ENCODE results near the gene LCN9.

The LCN9 gene

DNA sequence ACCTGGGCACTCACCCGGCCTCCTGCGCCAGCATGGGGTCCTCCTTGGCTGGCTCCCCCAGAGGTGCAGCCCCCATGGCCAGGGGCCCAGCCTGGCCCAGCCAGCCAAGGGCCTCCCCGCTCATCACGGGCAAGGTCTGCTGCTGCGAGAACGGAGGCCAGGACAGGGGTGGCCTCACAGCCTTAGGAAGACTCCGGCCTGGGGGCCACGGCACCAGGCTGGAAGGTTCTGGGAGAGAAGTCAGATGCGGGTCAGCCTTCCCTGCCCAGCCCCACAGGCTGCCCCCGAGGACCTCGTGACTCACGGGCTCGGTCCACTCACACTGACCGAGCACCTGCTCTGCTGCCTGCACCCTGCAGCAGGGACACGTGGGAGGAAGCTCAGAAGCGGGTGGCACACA is 31.9 kb downstream of the LCN9 start:
- ChIA-PET CTCF (interaction anchor here (2.4 kb wide), 1 partner anchor 10 kb away, joined by 9 read pairs; no protein-coding TSS in a partner anchor), POLR2A (no interaction called here)
- DNase-seq (ENCODE audit: extremely low spot score) = no peak
- TF ChIP-seq, protein P1, sequence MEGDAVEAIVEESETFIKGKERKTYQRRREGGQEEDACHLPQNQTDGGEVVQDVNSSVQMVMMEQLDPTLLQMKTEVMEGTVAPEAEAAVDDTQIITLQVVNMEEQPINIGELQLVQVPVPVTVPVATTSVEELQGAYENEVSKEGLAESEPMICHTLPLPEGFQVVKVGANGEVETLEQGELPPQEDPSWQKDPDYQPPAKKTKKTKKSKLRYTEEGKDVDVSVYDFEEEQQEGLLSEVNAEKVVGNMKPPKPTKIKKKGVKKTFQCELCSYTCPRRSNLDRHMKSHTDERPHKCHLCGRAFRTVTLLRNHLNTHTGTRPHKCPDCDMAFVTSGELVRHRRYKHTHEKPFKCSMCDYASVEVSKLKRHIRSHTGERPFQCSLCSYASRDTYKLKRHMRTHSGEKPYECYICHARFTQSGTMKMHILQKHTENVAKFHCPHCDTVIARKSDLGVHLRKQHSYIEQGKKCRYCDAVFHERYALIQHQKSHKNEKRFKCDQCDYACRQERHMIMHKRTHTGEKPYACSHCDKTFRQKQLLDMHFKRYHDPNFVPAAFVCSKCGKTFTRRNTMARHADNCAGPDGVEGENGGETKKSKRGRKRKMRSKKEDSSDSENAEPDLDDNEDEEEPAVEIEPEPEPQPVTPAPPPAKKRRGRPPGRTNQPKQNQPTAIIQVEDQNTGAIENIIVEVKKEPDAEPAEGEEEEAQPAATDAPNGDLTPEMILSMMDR (IDR thresholded peaks at IDR 0.05; ENCODE audit: control extremely low read depth, extremely low read depth, low read depth, missing control alignments) = no peak

DNA sequence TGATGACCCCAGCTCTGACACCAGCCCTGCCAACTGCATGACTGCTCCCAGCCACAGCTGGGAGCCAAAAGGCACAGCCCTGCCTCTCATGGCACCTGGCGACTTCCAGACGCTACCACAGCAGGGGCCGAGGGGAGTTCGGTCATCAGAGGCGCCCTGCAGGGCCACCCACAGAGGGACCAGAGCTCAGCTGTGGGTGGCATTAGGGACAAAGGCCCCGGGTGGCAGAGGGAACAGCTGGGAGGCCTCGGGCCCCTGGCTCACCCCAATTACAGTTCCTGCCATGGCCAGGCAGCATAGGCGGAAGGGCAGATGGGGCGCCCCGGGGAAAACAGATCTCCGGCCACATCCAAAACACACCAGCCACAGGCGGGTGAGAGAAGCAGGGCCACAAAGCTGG is 32.5 kb downstream of the LCN9 start:
- TF ChIP-seq, protein P1 (IDR thresholded peaks at IDR 0.05; ENCODE audit: control extremely low read depth, extremely low read depth, low read depth, missing control alignments) = no peak
- no peak for DNase-seq (ENCODE audit: extremely low spot score)
- CTCF ChIA-PET = no interaction called here
- POLR2A ChIA-PET = no interaction called here

DNA sequence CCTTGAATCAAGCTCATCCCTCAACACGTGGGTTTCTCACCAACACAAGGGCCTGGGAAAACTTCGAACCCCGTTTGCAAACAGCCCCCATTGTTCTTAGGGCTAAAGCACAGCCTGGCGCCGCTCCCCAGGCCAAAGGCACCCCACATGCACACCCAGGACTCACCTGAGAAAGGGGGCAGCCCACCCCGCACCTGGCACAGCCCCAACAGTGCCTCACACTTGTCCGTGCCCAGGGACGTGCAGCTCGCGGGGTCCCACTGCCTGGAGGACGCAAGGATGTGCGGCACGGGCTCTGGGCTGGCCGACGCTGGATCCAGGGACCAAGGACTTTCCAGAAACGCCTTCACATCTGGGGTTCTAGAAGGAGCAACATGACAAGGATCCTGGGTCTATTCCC is 33.3 kb downstream of the LCN9 start:
- ChIA-PET CTCF (no interaction called here), POLR2A (no interaction called here)
- TF ChIP-seq, protein P1 (IDR thresholded peaks at IDR 0.05; ENCODE audit: control extremely low read depth, extremely low read depth, low read depth, missing control alignments) = no peak
- DNase-seq (ENCODE audit: extremely low spot score) = no peak

DNA sequence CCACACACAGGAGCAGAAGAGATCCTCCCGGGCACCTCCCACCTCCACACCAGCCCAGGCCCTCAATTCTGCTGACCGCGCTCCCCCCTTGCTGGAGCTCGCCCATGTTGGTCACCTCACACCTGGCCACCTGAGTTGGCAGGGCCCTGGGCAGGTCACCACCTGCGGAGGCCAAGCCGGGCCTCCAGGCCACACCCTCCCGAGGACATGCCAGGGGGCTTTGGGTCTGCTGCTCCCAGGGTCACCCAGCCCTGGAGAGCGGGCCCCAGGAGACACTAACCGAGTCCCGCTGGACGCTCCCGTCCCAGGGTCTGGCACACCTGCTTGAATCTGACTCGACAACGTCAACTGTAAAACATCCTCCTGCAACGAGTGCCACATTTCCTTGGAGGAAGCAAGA is 34.1 kb downstream of the LCN9 start:
- TF ChIP-seq, protein P1 (IDR thresholded peaks at IDR 0.05; ENCODE audit: control extremely low read depth, extremely low read depth, low read depth, missing control alignments) = no peak
- no peak for DNase-seq (ENCODE audit: extremely low spot score)
- ChIA-PET POLR2A (no interaction called here), CTCF (no interaction called here)

DNA sequence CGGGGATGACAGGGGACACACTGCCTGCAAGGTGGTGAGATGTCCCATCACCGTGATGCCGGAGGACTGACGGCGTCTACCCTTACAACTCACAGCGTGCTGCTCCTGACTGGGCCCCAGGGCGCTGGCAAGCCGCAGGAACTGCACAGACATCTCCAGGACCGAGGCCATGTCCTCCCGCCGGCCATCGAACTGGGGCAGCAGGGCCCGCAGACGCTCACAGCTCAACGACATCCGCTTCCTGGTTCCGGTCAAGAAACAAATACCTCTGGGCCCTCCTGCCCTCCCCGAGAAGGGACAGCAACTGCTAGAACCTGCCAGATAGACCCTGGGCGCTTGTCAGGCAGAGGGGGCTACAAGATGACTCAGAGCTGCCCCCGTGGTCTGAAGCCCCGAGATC is 35.1 kb downstream of the LCN9 start:
- TF ChIP-seq, protein P1 (IDR thresholded peaks at IDR 0.05; ENCODE audit: control extremely low read depth, extremely low read depth, low read depth, missing control alignments) = no peak
- POLR2A ChIA-PET = no interaction called here
- CTCF ChIA-PET = no interaction called here
- no peak for DNase-seq (ENCODE audit: extremely low spot score)

DNA sequence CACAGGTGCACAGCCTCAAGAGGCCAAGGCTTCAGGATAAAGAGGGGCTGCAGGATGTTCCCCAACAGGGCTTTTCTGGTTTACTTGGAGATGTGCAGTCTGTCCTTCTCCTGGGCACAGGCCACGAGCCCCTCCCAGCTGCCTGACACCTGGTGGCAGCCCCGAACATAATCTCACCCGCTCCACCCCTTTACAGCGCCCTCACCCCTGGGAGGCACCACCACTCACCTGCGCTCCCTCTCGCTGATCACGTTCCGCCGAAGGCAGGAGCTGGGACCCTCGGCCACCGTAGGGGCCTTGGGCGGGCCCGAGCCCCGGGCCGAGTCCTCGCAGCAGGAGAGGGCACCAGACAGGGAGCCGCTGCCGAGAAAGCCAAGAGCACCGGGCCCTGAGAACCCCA is 35.7 kb downstream of the LCN9 start:
- ChIA-PET POLR2A (no interaction called here), CTCF (no interaction called here)
- no peak for DNase-seq (ENCODE audit: extremely low spot score)
- TF ChIP-seq, protein P1 (IDR thresholded peaks at IDR 0.05; ENCODE audit: control extremely low read depth, extremely low read depth, low read depth, missing control alignments) = no peak

DNA sequence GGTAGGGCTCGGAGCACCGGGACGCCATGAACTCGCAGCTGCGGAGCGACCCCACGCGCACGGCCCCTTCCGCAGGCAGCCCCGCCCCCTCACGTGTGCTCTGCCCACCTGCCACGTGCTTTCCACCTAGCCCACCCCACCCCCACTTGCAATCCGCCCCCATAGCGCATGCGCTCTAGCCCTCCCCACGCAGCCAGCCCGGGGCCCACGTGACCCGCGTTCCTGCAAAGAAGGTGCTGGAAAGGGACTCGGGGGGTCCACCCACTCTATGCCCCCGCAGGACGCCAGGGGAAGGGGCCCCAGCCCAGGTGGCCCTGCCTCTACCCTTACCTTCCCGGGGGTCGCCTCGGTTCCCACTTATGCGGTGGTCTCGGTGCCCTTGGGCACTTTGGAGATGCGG is 36.3 kb downstream of the LCN9 start, which contains the start of gene SOHLH1:
SOHLH1 (minus strand) TSS at position 42 of the 400 bp plus-strand sequence; CDS start at position 28, 14 bp downstream.
- TF ChIP-seq, protein P1 (IDR thresholded peaks at IDR 0.05; ENCODE audit: control extremely low read depth, extremely low read depth, low read depth, missing control alignments) = no peak
- CTCF ChIA-PET = no interaction called here
- POLR2A ChIA-PET = no interaction called here
- DNase-seq (ENCODE audit: extremely low spot score) = no peak
